HEK293T (cell line): ENCODE measurements around the gene ELK3.

Experiments used
- CTBP1 ChIP-seq: fragments of 450-650 bp; IDR thresholded peaks from 2 replicates; pipeline ENCODE4 v1.6.1; 2016; ENCODE audit warnings: borderline replicate concordance
- FOXA1 ChIP-seq: fragments of 450-650 bp; IDR thresholded peaks from 2 replicates; pipeline ENCODE4 v1.6.1; 2016; ENCODE audit warnings: mild to moderate bottlenecking
- SP1 ChIP-seq: fragments of 450-650 bp; IDR thresholded peaks from 2 replicates; pipeline ENCODE4 v1.6.1; 2017
- TF ChIP-seq, protein P1 (sequence below): fragments of 450-650 bp; IDR thresholded peaks from 2 replicates; pipeline ENCODE4 v1.6.1; 2016

GRCh38 chr12:96255077-96255476, 60.9 kb downstream of the ELK3 start:
- TF ChIP-seq SP1 (no peak), FOXA1 (no peak), CTBP1 (no peak)
- TF ChIP-seq, protein P1, sequence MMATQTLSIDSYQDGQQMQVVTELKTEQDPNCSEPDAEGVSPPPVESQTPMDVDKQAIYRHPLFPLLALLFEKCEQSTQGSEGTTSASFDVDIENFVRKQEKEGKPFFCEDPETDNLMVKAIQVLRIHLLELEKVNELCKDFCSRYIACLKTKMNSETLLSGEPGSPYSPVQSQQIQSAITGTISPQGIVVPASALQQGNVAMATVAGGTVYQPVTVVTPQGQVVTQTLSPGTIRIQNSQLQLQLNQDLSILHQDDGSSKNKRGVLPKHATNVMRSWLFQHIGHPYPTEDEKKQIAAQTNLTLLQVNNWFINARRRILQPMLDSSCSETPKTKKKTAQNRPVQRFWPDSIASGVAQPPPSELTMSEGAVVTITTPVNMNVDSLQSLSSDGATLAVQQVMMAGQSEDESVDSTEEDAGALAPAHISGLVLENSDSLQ: no peak
